GM21737 (cell line): ENCODE results near the gene PIP5K1C.

Experiments
- ATAC-seq: cut with Tn5 transposase; IDR thresholded peaks from one replicate; pipeline ENCODE4 v1.9.1; 2021; ENCODE audit warnings: mild to moderate bottlenecking, moderate library complexity; ENCODE audit not compliant: unreplicated experiment

The PIP5K1C gene

GRCh38 chr19:3664879-3665642, 35.2 kb downstream of the PIP5K1C start:
- ATAC-seq = no peak

- no peak for ATAC-seq
Observed at GRCh38 chr19:3663838-3664237, 36.4 kb downstream of the PIP5K1C start.

GRCh38 chr19:3661284-3662238, 38.7 kb downstream of the PIP5K1C start:
- no peak for ATAC-seq

GRCh38 chr19:3660493-3661219, 39.6 kb downstream of the PIP5K1C start:
- no peak for ATAC-seq

GRCh38 chr19:3659746-3660112, 40.5 kb downstream of the PIP5K1C start:
- no peak for ATAC-seq

- ATAC-seq = no peak
Observed at GRCh38 chr19:3658870-3659745, 41.2 kb downstream of the PIP5K1C start.

- ATAC-seq = no peak
Observed at GRCh38 chr19:3658004-3658869, 42.0 kb downstream of the PIP5K1C start.

GRCh38 chr19:3657395-3657769, 42.9 kb downstream of the PIP5K1C start:
- ATAC-seq = no peak

- ATAC-seq = no peak
Observed at GRCh38 chr19:3656747-3657394, 43.4 kb downstream of the PIP5K1C start.

- ATAC-seq = no peak
Observed at GRCh38 chr19:3656073-3656746, 44.1 kb downstream of the PIP5K1C start.

- no peak for ATAC-seq
Observed at GRCh38 chr19:3655402-3656072, 44.7 kb downstream of the PIP5K1C start.

GRCh38 chr19:3653865-3654513, 46.3 kb downstream of the PIP5K1C start:
- no peak for ATAC-seq

- no peak for ATAC-seq
Observed at GRCh38 chr19:3653081-3653795, 47.0 kb downstream of the PIP5K1C start.

- no peak for ATAC-seq
Observed at GRCh38 chr19:3652422-3652821, 47.8 kb downstream of the PIP5K1C start.

- no peak for ATAC-seq
Observed at GRCh38 chr19:3651684-3652083, 48.6 kb downstream of the PIP5K1C start.

GRCh38 chr19:3649888-3650287, 50.4 kb downstream of the PIP5K1C start:
- no peak for ATAC-seq
